HG02840 (cell line): ENCODE data around the gene ARHGEF7.

Source experiments
- ATAC-seq: cut with Tn5 transposase; IDR thresholded peaks from one replicate; pipeline ENCODE4 v1.9.1; 2021; ENCODE audit warnings: mild to moderate bottlenecking, moderate library complexity, moderate number of reproducible peaks; ENCODE audit not compliant: unreplicated experiment, low FRiP score

Gene ARHGEF7

DNA sequence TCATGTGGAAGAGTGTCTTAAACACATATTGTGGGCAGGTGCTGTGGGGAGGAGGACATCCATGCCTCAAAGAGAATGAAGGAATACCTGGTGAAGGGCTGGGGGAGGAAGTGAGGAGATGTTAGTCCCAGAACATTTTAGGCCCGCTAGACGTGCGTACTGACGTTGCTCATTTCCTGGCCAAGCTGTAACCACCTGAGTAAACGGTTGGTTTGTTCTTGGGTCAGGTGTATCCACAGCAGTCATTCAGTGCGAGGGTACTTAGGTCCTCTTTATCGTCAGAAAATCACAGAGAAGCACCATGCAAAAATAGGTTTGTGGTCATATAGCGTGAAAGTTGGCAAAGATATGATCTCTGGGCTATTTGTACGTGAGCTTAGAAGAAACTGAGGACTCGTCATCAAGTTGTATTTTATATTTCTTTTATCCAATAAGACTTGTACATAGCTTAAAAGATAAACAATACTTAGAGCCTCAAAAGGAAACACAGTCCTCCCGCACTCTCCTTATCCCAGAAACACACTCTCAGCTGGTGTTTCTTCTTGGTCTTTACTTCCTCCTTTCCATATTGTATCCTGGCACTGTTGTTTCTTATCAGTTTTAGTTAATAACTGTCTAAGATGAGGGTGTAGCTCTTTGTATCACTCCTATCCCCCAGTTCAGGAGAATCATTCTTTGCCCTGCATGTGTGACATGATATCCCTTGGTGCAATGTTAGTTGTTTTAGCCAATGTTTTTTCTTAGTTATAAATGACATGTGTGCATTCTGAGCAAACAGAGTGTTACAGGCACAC is 52.0 kb downstream of the ARHGEF7 start:
- ATAC-seq = no peak

DNA sequence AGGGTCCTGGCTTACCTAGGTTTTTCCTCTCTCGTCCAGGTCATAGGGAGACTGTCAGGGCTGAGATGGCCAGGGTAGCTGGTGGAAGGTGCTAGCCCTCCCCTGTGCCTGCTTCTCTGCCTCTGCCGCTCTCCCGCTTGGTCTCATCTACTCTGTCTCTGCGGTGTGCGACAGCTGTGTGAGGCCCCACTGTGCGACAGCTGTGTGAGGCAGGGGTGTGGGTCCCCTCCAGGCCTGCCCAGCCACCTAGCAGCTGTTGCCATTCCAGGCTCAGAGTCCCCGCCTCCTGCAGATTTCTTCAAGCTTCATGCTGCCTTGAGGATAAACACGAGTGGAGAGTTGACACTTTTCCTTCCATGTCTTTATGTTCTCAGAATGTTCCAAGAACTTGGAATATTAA is 53.0 kb downstream of the ARHGEF7 start:
- ATAC-seq = no peak

DNA sequence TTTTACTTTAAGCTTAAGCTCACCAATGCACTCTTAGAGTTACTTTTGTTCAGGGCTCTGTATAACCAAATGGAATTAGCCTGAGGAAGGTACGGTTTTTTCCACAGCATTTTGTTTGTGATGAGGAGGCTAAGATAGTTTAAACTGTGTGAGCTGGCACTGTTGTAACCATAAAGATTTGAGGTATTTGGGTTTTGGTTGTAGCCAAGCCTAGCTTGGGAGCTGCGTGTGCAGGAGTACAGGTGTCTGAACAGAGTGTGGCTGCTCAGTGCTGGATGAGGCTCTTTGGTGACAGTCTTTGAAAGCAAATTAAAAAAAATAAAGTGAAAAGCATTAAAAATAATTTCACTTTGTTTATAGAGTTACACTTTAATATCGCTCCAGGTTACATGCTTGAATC is 56.0 kb downstream of the ARHGEF7 start:
- ATAC-seq = no peak

DNA sequence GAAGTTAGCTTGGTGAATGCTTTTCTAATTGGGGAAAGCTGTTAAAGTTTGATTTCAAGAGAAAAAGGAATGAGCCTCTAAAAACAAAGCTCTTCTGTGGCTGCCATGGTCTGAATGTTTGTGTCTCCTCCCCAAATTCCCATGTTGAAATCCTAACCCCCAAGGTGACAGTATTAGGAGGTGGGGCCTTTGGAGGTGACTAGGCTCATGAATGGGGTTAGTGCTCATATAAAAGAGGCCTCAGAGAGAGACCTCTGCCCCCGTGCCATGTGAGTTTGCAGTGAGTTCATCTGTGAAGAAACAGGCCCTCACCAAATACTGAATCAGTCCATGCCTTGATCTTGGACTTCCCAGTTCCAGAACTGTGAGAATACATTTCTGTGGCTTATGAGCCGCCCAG is 56.5 kb downstream of the ARHGEF7 start:
- no peak for ATAC-seq

DNA sequence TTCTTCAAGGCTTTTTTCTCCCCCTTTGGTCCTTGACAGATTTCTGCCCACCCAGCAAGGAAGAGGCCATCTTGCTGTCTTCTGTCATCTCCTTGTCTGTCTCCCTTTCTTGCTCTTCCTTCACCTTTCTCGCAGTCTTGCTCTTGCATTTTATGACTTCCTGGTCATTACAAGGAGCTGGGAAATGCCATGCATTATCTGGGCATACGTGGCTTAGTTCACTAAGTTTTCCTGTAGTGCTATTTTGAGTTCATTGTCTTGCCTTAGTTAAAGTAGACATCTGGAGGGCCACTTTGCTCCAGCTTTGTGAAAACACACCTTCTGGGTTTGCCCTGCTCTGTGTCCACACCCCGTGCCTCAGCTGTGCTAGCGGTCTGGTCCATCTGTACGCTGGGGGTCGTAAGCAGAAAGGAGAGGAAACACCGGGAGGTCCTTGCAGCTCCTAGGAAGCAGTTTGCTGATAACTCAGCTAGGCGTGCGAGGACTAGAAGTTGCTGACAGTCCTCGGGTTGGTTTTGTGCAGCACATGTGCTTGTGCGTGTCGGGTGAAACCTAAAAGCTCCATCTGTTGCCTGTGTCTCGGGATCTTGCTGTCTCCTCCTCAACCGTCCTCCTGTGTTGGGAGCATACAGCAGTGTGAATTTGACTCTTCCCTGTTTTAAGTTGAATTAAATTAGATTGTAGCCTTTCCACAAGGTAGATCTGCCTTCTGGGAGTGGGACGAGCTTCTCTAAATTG is 59.4 kb downstream of the ARHGEF7 start:
- ATAC-seq = no peak

DNA sequence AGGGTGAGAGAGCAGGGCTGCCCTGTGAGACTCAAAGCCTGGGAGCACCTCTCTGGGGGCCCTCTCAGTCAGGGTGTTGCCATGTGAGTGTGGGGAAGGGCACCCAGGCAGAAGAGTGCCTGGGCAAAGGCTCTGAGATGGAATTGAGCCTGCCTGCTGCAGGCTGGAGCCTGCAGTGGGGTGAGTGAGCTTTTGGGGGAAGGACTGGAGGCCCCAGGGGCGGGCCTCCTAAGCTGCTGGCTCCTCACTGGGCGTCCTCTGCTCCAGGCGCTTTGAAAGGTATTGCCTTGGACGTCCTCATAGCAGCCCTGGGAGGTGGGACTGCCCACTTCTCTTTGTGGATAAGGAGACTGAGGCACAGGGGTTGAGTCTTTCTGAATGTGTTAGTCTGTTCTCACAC is 60.3 kb downstream of the ARHGEF7 start:
- no peak for ATAC-seq

DNA sequence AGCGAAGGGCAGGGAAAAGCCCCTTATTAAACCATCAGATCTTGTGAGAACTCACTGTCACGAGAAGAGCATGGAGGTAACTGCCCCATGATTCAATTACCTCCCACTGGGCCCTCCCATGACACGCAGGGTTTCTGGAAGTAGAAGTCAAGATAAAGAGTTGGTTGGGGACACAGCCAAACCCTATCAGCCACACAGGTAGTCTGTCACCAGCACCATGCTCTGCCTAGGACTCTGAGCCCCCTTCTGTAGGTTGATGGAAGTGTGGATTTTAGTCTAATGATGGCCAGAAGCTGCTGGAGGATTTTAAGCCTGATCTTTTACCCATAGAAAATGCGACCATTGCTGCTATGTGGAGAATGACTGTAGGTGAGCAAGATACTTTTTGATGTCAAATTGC is 60.8 kb downstream of the ARHGEF7 start:
- no peak for ATAC-seq

DNA sequence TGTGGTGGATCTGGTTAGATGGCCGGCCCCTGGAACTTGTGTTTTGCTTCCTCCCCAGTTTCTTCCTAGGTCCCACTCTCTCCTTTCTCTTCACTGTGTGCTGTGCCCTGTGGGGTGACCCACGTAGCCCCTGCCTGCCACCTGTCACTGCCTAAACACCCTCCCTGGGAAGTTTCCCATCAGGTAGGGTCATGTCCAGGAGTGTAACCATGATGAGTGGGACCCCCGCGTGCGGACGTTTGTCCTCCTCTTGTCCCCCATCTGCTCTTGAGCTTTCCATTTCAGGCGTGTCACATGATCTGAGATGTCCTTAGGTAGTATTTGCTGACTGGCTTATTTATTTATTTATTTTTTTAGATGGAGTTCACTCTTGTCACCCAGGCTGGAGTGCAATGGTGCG is 61.3 kb downstream of the ARHGEF7 start:
- no peak for ATAC-seq

DNA sequence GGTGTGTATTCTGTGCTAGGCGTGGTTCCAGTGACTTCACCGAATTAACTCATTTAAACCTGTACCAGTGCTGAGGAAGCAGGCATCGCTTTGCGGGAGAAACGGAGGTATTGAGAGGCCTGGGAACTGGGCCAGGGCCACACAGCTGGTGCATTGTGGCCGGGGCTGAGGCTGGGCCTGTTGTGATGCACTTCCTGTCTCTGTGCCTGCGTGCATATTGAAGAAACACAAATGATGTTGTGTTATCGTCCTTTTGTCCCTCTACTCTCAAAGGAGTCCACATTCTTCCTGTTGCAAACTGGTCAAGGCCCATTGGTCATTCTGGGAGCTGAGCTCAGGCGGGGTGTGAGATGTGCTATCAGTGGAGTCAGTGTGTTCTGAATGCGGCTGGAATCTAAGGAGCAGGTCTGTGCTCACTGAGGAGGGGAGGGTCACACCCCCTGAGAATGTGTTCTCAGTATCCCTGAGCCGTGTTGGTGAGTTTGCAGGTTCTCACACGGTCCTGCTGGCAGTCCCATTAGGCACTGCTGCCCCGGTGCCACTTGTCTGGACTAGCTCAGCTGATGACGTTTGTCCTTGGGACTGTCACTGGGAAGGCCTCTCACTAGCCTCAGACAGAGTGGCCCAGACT is 62.1 kb downstream of the ARHGEF7 start:
- ATAC-seq = no peak

DNA sequence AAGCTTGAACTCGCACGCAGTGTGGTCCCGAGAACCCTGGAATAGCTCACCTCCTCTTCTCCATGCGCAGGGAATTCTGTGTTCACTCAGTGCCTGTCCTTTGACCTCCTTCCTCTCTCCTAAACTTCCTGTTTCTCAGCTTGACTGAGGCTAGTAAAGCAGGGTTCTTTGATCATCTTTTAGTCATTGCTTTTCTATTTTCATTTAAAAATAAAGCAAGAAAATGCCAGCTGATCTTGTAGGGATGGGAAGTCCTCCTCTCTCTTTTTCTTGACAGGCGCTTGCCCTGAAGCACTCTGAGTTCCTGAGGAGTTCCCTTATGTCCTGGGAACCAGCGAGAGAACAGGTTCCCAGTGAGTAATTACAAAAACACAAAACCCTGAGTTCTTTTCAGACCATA is 62.8 kb downstream of the ARHGEF7 start:
- ATAC-seq = no peak

DNA sequence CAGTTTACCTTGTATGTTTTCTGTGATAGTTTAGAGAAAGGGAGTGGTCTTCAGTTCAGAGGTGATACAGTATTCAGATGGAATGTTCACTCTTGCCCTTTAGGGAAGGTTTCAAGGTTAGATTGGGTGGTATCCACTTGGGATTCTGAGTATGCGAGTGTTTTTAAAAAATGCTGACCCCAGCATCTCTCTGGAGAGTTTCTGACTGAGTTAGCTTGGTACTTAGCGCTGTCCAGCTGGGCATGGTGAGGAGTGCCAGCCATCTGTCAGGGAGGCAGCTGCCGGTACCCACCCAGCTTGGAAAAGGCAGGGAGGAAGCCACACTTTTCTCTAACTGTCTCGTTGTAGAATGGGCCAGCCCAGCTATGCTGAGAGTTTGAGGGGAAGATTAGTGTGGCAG is 63.3 kb downstream of the ARHGEF7 start:
- no peak for ATAC-seq

DNA sequence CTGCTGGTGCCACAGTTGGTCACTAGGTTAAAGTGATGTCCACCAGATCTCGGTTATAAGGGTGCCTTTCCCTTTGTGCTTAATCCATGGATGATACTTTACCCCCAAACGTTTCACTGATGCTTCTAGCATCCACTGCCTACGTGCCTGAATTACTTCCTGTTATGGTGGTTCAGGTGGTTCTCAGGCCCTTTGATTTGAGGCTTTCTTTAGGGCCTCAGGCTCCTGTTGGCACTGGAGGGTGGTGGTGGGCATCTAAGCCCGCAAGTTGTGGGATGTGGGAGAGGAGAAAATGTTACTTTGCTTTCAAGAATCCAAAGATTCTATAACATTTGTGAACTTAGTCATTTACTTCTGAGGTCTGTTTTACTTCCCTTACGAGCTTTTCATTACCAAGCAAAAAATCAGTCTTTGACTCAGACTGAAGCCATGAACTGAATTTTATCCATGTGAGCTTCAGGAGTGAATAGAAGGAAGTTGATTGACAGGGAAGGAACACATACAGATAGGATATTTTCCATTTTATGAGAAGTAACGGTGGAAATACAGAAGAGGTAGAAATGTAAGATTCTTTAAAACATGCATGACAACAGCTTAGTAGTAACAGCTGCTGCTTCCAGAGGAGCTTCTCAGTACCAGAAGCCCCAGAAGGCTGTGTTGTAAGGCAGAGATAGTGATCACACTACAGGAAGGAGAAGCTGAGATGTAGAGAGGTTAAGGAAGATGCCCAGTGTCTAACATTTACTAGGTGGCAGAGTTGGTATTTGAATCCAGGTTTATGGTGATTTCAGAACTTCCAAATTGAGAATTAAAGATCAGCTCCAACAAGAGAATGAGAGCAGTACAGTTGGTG is 65.0 kb downstream of the ARHGEF7 start:
- no peak for ATAC-seq

DNA sequence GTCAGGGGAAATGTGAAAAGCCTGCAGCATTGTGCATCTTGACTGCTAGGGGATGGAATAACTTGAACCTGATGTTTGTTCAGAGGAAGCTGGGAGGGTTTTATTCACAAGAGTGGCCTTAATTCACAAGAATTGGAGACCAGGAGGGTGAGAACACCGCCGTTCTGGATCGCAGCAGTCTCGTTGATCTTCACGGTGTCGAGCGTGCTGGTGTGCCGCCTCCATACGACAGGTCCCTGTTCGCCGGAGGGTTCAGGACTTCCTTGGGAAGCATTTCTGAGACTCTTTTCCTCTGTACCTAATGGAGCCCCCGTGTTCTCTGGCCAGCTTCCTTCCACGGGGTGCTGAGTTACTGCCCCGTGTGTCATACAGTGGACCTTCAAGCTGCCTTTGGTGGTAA is 66.9 kb downstream of the ARHGEF7 start:
- ATAC-seq = no peak

DNA sequence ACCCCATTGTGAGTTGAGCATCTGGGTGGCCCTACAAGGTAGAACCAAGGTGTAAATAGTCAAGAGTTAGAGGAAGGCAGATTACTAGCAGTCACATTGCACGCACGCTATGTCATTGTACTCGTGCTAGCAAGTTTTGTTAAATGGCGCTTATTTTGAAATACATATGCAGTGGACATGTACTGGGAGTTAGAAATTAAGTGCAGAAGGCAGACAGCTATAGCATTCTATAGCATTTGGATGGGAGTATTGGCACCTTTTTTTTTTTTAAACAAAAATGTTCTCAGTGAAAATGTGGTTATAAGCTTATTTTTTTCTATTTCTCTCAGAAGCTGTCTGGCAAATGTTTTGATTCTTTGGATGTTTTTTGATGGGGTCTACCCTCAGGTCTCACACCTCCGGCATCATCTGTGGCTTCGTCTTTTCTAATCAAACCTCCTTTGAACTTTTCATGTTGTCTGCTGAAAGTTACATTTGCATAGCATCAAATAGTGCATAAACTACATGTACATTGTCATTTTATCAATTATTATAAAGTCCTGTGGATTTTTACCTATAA is 68.1 kb downstream of the ARHGEF7 start:
- no peak for ATAC-seq

DNA sequence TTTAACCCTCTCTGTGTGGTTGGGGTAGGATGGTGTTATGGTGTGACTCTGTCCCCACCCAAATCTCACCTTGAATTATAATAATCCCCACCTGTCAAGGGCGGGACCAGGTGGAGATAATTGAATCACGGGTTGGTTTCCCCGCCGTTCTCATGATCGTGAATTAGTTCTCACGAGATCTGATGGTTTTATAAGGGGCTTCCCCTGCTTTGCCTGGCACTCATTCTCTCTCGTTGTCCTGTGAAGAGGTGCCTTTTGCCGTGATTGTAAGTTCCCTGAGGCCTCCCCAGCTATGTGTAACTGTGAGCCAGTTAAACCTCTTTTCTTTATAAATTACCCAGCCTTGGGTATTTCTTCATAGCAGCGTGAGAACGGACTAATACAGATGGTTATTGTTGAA is 68.8 kb downstream of the ARHGEF7 start:
- no peak for ATAC-seq

DNA sequence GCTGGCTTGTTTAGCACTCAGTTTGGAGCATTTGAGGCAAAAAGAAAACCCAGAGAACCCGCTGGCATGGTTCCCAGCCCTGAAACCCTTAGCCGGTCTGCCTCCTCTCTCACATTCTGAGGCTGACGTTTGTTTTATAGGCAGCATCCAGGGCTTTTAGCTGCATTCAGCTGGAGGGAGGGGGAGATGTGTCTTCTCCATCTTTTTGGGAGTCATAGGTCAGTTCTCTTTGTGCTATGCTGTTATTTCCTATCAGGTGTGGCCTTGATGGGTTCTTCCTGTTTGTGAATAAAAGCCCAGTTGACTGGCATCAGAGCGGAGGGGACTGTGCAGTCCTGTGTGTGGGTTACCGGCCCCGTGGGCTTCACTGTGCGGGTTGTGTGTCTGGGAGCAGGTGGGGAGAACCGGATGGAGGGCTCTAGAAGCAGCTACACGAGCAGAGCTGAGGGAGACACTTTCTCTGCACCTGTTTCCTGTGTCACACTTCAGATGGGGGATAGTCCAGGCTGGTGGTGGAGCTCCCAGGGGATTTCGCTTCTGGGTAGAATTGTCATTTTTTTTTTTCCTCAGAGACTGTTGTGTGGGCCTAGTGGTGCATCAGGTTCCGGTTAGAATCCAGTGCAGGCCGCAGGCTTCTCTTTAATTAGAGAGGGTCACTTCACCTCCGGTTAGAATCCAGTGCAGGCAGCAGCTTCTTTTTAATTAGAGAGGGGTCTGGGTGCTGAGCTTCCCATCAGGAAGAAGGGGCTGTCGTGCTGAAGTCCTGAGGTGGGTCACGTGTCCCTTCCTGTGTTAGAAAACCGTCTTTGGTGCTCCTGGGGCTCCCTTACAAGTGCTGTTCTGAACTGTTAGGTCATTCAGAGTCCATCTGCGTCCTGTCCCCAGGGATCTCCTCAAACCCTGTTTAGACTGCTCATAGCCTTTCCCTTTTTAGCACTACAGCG is 69.6 kb downstream of the ARHGEF7 start:
- peak; percentile 90 for ATAC-seq

DNA sequence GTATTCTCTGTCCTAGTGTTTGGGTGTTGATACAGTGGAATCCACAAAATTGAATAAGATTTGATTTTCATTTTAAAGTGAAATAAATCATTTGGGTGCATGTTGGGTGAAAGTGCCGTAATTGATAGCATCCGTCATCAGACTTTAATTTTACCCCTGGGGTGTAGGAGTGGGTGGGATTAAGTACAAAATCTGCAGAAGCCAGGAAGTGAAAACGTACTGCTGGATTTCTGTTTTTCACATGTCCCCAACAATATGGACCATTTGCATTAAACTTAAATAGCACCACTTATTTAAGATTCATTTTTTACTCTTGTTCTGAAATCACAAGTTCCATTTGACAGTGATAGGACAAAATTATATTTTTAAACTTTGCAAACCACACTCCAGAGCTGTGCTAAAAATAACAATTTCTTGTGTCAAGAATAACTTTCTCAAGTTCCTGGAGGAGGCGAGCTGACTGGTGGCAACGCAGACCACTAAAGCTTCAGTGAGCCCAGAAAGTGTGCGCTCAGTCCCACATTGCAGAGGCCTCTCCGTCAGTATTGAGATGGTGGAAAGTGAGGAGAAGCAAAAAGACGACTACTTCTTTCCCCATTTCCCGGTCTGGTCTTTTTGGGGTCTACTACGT is 71.3 kb downstream of the ARHGEF7 start:
- no peak for ATAC-seq

DNA sequence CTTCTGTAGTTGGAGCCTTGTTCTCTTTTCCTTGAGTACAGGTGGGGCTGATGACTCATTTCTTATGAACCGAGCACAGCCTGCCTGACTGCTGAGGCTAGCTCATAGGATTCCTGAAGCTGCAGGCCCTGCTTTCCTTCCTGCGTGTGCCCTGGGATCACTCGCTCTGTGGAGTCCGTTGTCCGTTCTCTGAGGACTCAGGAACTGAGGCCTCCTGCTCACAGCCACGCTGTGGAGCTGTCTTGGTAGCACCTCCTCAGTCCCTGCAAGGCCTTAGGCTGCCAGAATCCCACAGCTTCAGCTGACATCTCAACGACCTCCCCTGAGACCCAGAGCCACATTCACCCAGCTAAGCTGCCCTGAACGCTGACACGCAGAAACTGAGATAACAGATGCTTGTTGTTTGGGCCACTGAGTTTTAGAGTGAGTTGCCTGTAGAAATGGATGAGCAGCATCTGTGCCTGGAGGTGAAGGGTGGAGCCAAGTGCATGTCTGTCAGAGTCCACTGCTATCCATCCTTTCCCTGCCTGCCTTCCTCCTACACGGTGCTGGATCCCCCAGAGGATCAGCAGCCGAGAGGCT is 72.9 kb downstream of the ARHGEF7 start:
- ATAC-seq = no peak
